T-helper 9 cell (primary cell): ENCODE results near the gene CDC20.
"Not testable (repeated sequence)": the region's sequence is repeated elsewhere in the genome, so short reads cannot be mapped to it uniquely, and the experiment has no call there.

Source experiments
- DNase-seq: peaks from one replicate; pipeline ENCODE4 v3.0.0-alpha.2; 2020

CDC20 gene

GRCh38 chr1:43358121-43358745 is 548 bp upstream of the CDC20 start:
- DNase-seq = no peak

- no peak for DNase-seq
Observed at GRCh38 chr1:43359696-43360095, 915 bp downstream of the CDC20 start.

- no peak for DNase-seq
Observed at GRCh38 chr1:43360616-43361015, 1.8 kb downstream of the CDC20 start.

- DNase-seq = no peak
Observed at GRCh38 chr1:43363283-43363934, 4.6 kb downstream of the CDC20 start.

- no peak for DNase-seq
Observed at GRCh38 chr1:43363935-43364525, 5.2 kb downstream of the CDC20 start.

- DNase-seq = no peak
Observed at GRCh38 chr1:43365678-43366077, 6.9 kb downstream of the CDC20 start.

- no peak for DNase-seq
Observed at GRCh38 chr1:43366179-43366578, 7.4 kb downstream of the CDC20 start.

GRCh38 chr1:43366601-43367025 is 7.8 kb downstream of the CDC20 start:
- no peak for DNase-seq

- DNase-seq = no peak
Observed at GRCh38 chr1:43367026-43367903, 8.5 kb downstream of the CDC20 start.

- DNase-seq = peak; percentile 75
Observed at GRCh38 chr1:43367904-43368645, 9.3 kb downstream of the CDC20 start, which contains the start of gene ELOVL1. Gene ELOVL1 (minus strand): TSS chr1:43368011. CDS start chr1:43365609, 2,402 bp downstream.

- DNase-seq = no peak
Observed at GRCh38 chr1:43368646-43369020, 9.9 kb downstream of the CDC20 start.

- not testable (repeated sequence) for DNase-seq
Observed at GRCh38 chr1:43369779-43370178, 11.0 kb downstream of the CDC20 start.

- DNase-seq = no peak
Observed at GRCh38 chr1:43370564-43370963, 11.8 kb downstream of the CDC20 start.

- DNase-seq = no peak
Observed at GRCh38 chr1:43372172-43372571, 13.4 kb downstream of the CDC20 start.

GRCh38 chr1:43373066-43373940 is 14.5 kb downstream of the CDC20 start:
- no peak for DNase-seq

- no peak for DNase-seq
Observed at GRCh38 chr1:43376723-43377235, 18.0 kb downstream of the CDC20 start.

- no peak for DNase-seq
Observed at GRCh38 chr1:43377831-43378230, 19.1 kb downstream of the CDC20 start.

GRCh38 chr1:43379476-43379875 is 20.7 kb downstream of the CDC20 start:
- no peak for DNase-seq

GRCh38 chr1:43381612-43382011 is 22.8 kb downstream of the CDC20 start:
- no peak for DNase-seq

- no peak for DNase-seq
Observed at GRCh38 chr1:43382027-43382779, 23.4 kb downstream of the CDC20 start.
